HG03558 (cell line): Measurements from ENCODE around the gene LRBA.

Source experiments
- ATAC-seq: cut with Tn5 transposase; IDR thresholded peaks from one replicate; pipeline ENCODE4 v1.9.1; 2021; ENCODE audit warnings: moderate number of reproducible peaks; ENCODE audit not compliant: unreplicated experiment; ENCODE audit errors: extremely low read depth

LRBA gene

GRCh38 chr4:150903603-150904002, 111.5 kb downstream of the LRBA start:
- no peak for ATAC-seq

DNA sequence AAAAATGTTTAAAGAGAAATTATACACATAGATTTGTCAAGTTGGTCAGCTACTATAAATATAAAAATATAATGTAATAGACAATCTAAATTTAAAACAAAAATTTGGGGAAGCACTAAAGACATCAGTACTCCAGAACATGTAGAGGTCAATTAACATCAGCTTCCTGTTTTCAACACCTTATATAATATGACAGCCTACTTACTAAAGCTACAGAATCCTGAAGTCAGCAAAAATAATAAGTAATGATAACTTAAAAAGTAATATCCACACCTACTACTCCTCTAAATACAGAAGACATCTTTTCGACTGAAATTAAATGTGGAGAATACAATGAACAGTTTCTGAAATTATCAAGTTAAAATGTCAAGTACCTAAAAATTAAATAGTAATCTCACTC, 118.6 kb downstream of the LRBA start:
- ATAC-seq = no peak

DNA sequence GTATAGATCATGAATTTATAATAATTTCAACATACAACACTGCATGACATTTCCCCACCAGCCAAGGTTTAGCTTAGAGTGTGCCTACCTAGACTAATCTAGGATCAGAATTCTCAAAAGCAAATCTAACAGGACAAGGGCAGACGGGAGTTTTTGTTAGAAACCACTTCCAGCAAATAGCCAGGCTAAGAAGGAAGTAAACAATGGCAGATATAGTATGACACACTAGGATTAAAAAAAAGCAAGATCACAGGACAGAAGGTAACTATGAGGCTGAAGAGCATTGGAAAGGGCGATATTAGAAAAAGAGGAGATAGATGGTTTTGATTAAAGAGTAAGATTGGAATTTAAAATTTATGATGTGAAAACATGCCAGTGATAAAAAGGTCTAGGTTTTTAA, 124.8 kb downstream of the LRBA start:
- no peak for ATAC-seq

DNA sequence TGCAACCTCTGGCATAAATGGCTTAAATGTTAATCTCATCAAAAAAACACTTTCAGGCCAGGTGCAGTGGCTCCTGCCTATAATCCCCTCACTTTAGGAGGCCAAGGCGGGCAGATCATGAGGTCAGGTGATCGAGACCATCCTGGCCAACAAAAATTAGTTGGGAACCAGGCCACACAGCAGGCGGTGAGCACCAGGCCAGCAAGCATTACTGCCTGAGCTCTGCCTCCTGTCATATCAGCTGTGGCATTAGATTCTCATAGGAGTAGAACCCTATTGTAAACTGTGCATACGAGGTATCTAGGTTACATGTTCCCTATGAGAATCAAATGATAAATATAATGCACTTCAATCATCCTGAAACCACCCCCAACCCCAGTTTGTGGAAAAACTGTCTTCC, 125.8 kb downstream of the LRBA start:
- no peak for ATAC-seq

DNA sequence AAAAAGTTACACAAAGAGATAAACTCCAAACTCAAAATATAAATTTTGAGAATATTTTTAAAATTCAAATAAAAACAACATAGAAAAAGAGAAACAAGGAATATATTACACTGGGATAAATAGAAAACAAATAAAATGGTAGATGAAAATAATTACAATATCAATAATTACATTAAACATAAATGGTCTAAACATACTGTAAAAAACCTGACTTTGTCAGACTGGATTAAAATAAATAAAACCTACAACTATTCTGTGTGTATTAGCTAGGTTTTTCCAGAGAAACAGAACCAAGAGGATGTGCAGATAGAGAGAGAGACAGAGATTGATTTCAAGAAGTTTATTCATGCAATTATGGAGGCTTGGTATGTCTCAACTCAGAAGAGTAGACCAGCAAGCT, 126.5 kb downstream of the LRBA start:
- no peak for ATAC-seq

- ATAC-seq = no peak
Observed at GRCh38 chr4:150888217-150888616, 126.9 kb downstream of the LRBA start.

DNA sequence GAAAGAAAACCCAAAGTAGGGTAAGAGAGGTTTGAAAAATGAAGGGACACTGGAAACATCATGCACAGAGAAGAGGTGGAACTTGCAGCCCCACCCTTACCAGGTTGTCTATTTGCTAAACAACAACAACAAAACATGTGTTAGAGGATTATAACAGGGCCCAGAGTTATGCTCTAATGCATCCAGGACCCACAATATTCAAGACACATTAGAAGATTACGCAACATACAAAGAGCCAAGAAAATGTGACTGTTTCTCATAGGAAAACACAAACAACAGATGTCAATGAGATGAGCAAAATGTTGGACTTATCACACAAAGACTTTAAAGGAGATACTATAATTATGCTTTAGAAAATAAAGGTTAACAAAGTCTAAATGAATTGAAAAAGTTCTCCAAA, 128.5 kb downstream of the LRBA start:
- ATAC-seq = no peak

- no peak for ATAC-seq
Observed at GRCh38 chr4:150884625-150885024, 130.5 kb downstream of the LRBA start.

GRCh38 chr4:150875367-150875766, 139.7 kb downstream of the LRBA start:
- no peak for ATAC-seq

DNA sequence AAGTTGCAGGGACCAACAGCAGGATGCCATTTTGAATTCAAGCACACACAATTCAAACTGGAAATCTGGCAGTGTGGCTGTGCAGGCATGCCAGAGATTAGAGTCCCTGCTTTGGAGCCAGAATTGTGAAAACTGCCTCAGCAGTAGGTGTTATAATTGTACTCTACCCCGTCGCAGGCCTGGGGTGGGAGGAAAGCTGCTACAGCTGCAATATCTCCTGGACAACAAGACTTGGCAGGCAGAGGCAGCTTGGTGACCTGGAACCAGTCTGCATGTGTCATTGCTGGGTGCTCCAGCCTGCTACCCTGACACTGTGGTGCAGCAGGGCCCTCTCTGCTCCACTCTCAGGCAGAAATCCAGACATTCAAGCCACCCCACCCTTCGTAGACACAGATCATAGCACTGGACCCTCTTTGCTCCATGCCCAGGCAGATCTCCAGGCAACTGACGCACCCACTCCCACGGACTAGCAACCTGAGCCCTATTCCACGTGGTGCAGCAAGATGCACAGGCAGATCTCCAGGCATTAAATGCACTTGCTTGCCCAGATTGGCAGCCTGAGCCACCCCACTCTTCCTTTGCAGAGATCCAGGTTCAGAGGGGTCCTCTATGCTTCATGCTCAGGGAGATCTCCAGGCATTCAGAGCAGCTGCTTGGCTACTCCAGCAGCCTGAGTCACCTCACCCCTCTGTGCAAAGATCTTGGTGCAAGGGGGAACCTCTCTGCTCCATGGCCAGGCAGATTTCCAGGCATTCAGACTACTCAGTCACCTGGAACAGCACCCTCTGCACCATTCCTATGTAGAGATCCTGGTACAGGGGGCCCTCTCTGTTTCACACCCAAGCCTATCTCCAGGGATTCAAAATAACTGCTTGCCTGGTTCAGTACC, 140.5 kb downstream of the LRBA start:
- ATAC-seq = no peak

DNA sequence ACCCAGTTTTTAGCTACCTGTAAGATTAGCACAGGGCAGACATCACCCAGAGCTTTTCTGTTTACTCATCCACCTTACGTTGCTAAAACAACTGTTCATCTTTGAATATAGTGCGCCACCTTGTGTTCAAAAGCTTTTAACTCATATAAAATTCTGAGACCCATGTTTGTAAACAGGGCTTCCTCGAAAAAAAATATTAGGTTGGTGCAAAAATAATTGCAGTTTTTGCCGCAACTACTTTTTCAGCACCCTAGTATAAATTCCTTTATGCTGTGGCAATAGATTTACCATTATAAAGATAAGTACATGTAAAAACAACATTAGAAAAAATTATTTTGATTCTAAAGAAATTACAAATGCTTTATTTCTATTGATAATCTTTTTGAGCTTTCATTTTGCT, 147.9 kb downstream of the LRBA start:
- no peak for ATAC-seq

- no peak for ATAC-seq
Observed at GRCh38 chr4:150863456-150863855, 151.6 kb downstream of the LRBA start.

DNA sequence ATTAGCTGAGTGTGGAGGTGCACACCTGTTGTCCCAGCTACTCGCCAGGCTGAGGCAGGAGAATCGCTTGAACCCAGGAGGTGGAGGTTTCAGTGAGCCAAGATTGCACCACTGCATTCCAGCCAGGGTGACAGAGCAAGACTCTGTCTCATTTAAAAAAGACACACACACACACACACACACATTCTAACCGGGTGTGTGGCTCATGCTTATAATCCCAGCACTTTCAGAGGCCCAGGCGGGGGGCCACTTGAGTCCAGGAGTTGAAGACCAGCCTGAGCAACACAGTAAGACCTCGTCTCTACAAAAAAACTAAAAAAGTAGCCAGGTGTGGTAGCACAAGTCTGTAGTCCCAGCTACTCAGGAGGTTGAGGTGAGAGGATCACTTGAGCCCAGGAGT, 152.3 kb downstream of the LRBA start:
- no peak for ATAC-seq

- ATAC-seq = no peak
Observed at GRCh38 chr4:150859453-150859852, 155.6 kb downstream of the LRBA start.

DNA sequence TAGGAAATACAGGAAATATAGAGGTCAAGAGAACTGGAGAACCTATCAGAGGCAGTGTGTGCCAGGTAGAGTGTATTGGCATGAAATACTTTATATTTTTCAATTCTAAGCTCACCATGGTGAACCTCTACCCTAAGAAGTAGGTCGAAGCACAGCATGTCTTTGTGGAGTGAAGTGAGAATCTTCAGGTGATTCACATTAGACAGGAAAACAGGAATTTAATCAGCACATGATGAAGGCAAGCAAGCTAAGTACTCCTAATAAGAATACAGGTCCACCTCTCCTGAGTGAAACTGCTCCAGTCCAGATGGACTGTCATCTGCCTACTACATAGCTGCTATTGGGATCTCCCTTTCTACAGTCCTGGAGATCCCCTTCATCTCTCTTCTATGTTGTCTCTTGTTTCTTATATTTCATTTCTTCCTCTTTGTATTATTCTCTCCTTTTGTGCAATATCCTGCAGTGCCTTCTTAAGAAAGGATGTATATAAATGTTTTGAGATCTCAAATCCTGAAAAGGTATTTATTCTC, 159.0 kb downstream of the LRBA start:
- ATAC-seq = no peak

DNA sequence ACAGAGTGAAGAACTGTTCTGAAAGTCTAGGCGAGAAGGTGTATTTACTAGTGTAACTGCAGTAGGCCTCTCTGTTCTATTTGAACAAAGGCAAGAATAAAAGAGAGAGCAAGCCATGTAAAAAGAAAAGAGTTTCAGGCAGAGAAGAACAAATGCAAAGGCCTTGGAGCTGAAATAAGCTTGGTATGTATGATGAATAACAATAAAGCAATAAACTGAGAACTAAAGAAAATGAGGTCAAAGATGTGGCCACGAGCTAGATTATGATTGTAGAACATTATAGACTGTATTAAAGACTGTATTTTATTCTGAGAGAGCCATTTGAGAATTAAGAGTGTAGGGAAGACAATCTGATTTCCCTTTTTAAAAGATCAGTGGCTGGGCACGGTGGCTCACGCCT, 160.5 kb downstream of the LRBA start:
- ATAC-seq = no peak

- ATAC-seq = no peak
Observed at GRCh38 chr4:150853882-150854281, 161.2 kb downstream of the LRBA start.

- ATAC-seq = no peak
Observed at GRCh38 chr4:150852216-150852615, 162.9 kb downstream of the LRBA start.

GRCh38 chr4:150849016-150849415, 166.1 kb downstream of the LRBA start:
- ATAC-seq = no peak

- peak; percentile 95 for ATAC-seq
Observed at GRCh38 chr4:150828159-150828558, 186.9 kb downstream of the LRBA start.

- no peak for ATAC-seq
Observed at GRCh38 chr4:150827226-150827625, 187.9 kb downstream of the LRBA start.

- no peak for ATAC-seq
Observed at GRCh38 chr4:150826306-150826705, 188.8 kb downstream of the LRBA start.
